HTERT RPE-1 (cell line): Measurements from ENCODE around the gene ACP1.

Source experiments
- in situ Hi-C: fragments of 300-500 bp; cut with MboI; formaldehyde crosslinking; loops from 4 replicates; pipeline ENCODE4 v1.14.3; 2020; ENCODE audit warnings: low sequenced_read_pairs

The ACP1 gene

GRCh38 chr2:254241-254640, 10.5 kb upstream of the ACP1 start:
- in situ Hi-C loops = no loop called here

GRCh38 chr2:255195-255594, 9.6 kb upstream of the ACP1 start:
- in situ Hi-C loops = no loop called here

GRCh38 chr2:256094-256493, 8.7 kb upstream of the ACP1 start:
- in situ Hi-C loops = no loop called here

GRCh38 chr2:257429-257828, 7.3 kb upstream of the ACP1 start:
- in situ Hi-C loops = no loop called here

GRCh38 chr2:257842-258241, 6.9 kb upstream of the ACP1 start:
- in situ Hi-C loops = no loop called here

GRCh38 chr2:258933-259332, 5.8 kb upstream of the ACP1 start:
- in situ Hi-C loops = no loop called here

- in situ Hi-C loops = no loop called here
These were observed 4.9 kb upstream of the ACP1 start for GRCh38 chr2:259789-260331.

GRCh38 chr2:260507-261161, 4.1 kb upstream of the ACP1 start:
- in situ Hi-C loops = no loop called here

GRCh38 chr2:262117-262516, 2.6 kb upstream of the ACP1 start:
- in situ Hi-C loops = no loop called here

GRCh38 chr2:263022-263738, 1.6 kb upstream of the ACP1 start:
- in situ Hi-C loops = no loop called here

GRCh38 chr2:263774-264492, 814 bp upstream of the ACP1 start, which contains the start of gene SH3YL1:
Gene SH3YL1, minus strand, starts transcription at chr2:264032. Its CDS starts 48 bp downstream, at chr2:263984.
- in situ Hi-C loops = no loop called here

GRCh38 chr2:268323-268722, 3.6 kb downstream of the ACP1 start:
- in situ Hi-C loops = no loop called here

GRCh38 chr2:269356-270030, 4.7 kb downstream of the ACP1 start:
- in situ Hi-C loops = no loop called here

- in situ Hi-C loops = no loop called here
These were observed 6.1 kb downstream of the ACP1 start for GRCh38 chr2:270861-271260.

- in situ Hi-C loops = no loop called here
These were observed 7.2 kb downstream of the ACP1 start for GRCh38 chr2:271917-272316.

GRCh38 chr2:273333-273732, 8.6 kb downstream of the ACP1 start:
- in situ Hi-C loops = no loop called here

GRCh38 chr2:274503-274902, 9.8 kb downstream of the ACP1 start:
- in situ Hi-C loops = no loop called here

GRCh38 chr2:275466-275865, 10.7 kb downstream of the ACP1 start:
- in situ Hi-C loops = no loop called here

GRCh38 chr2:278312-278926, 13.7 kb downstream of the ACP1 start:
- in situ Hi-C loops = no loop called here

- in situ Hi-C loops = no loop called here
These were observed 14.2 kb downstream of the ACP1 start for GRCh38 chr2:278927-279320.

GRCh38 chr2:279366-279765, 14.6 kb downstream of the ACP1 start:
- in situ Hi-C loops = no loop called here
